ENCODE data around the gene PTPN23. TPM values are rescaled to one million over a fixed set of nuclear protein-coding genes. Genes with fewer than 3 reads are reported as not detected.

The PTPN23 gene
- total RNA-seq, 1 donor from 2014 or later, result 37.6 TPM

GRCh38 chr3:47370887-47371697, 9.7 kb upstream of the PTPN23 start:
- intact Hi-C loops (cut with micrococcal nuclease), result no loop called here

- intact Hi-C loops (cut with micrococcal nuclease), result no loop called here
Observed at GRCh38 chr3:47374587-47374986, 6.2 kb upstream of the PTPN23 start.

- intact Hi-C loops (cut with micrococcal nuclease), result no loop called here
Observed at GRCh38 chr3:47376393-47376792, 4.4 kb upstream of the PTPN23 start.

- intact Hi-C loops (cut with micrococcal nuclease), result no loop called here
Observed at GRCh38 chr3:47377186-47377585, 3.6 kb upstream of the PTPN23 start.

GRCh38 chr3:47378869-47379268, 2.0 kb upstream of the PTPN23 start:
- intact Hi-C loops (cut with micrococcal nuclease), result no loop called here

- intact Hi-C loops (cut with micrococcal nuclease), result no loop called here
Observed at GRCh38 chr3:47379411-47379899, 1.4 kb upstream of the PTPN23 start.

- intact Hi-C loops (cut with micrococcal nuclease), result loop anchor here (1.0 to 5.0 kb wide), 11 partner anchors 41 to 1177 kb away; partner anchors contain the start of genes CCDC12, CDC25A, DHX30 and ELP6
Observed at GRCh38 chr3:47380026-47380600, 708 bp upstream of the PTPN23 start.

- intact Hi-C loops (cut with micrococcal nuclease), result loop anchor here (1.0 to 5.0 kb wide), 5 partner anchors 364 to 1176 kb away; partner anchors contain the start of genes DHX30, NME6 and PFKFB4
Observed at GRCh38 chr3:47381317-47382157, 716 bp downstream of the PTPN23 start.

- intact Hi-C loops (cut with micrococcal nuclease), result loop anchor here (5.0 kb wide), 4 partner anchors 367 to 1173 kb away; partner anchors contain the start of genes DHX30, NME6 and PFKFB4
Observed at GRCh38 chr3:47384425-47384824, 3.6 kb downstream of the PTPN23 start.

- intact Hi-C loops (cut with micrococcal nuclease), result no loop called here
Observed at GRCh38 chr3:47385007-47385406, 4.2 kb downstream of the PTPN23 start.

GRCh38 chr3:47385796-47386195, 5.0 kb downstream of the PTPN23 start:
- intact Hi-C loops (cut with micrococcal nuclease), result no loop called here

- intact Hi-C loops (cut with micrococcal nuclease), result no loop called here
Observed at GRCh38 chr3:47392933-47393332, 12.1 kb downstream of the PTPN23 start.

- intact Hi-C loops (cut with micrococcal nuclease), result no loop called here
Observed at GRCh38 chr3:47394140-47394870, 13.5 kb downstream of the PTPN23 start.

GRCh38 chr3:47394881-47395280, 14.1 kb downstream of the PTPN23 start:
- intact Hi-C loops (cut with micrococcal nuclease), result no loop called here

GRCh38 chr3:47398228-47398627, 17.4 kb downstream of the PTPN23 start:
- intact Hi-C loops (cut with micrococcal nuclease), result no loop called here

- intact Hi-C loops (cut with micrococcal nuclease), result no loop called here
Observed at GRCh38 chr3:47399016-47399415, 18.2 kb downstream of the PTPN23 start.

- intact Hi-C loops (cut with micrococcal nuclease), result no loop called here
Observed at GRCh38 chr3:47399531-47400270, 18.9 kb downstream of the PTPN23 start.

- intact Hi-C loops (cut with micrococcal nuclease), result no loop called here
Observed at GRCh38 chr3:47404431-47404876, 23.6 kb downstream of the PTPN23 start.

GRCh38 chr3:47404955-47405790, 24.4 kb downstream of the PTPN23 start:
- intact Hi-C loops (cut with micrococcal nuclease), result no loop called here
